ENCODE data around the gene SLC16A12.

The SLC16A12 gene

GRCh38 chr10:89431977-89432376 is 103.4 kb downstream of the SLC16A12 start:
- TF ChIP-seq CTCF (conservative IDR thresholded peaks at IDR 0.05) = no peak
- no peak for TF ChIP-seq ZFX (IDR thresholded peaks at IDR 0.05)
- H3K27ac ChIP-seq = no peak overlapping the region

DNA sequence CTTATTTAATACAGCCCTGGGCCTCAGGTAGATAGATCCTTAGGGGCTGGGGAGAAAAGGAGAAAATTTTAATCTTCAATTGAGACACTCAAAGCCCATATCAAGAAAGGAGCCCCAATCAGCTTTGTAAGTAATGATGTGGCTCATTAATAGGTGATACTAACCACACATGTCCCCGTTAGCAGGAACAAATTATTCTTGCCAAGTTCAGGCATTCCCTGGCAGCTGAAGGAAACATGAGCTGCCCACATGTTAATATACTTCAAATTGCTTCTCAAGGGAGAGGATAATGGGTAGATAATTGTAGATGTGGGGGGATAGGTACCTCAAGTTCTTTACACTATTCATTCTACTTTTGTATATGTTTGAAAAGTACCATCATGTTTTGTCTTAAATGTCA is 106.5 kb downstream of the SLC16A12 start:
- TF ChIP-seq ZFX (IDR thresholded peaks at IDR 0.05) (no peak), CTCF (conservative IDR thresholded peaks at IDR 0.05) (no peak)
- no peak overlapping the region for H3K27ac ChIP-seq

DNA sequence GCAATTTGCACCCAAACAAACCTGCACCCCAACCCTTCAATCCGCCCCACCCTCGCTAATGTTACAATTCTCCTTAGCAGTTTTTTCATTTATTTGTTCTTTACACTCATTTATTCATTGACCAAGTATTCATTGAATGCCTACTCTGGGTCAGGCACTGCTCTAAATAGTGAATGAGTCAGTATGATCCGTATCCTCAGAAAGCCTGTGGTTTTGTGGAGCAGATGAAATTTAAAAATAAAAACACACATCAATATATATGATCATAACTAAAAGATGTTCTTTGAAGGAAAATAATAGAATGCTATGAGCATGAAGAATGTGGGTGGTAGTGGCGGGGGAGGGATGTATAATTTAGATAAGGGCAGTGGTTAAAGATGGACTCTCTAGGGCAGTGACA is 107.8 kb downstream of the SLC16A12 start:
- H3K27ac ChIP-seq = no peak overlapping the region
- no peak for TF ChIP-seq CTCF (conservative IDR thresholded peaks at IDR 0.05)
- TF ChIP-seq ZFX (IDR thresholded peaks at IDR 0.05) = no peak

- TF ChIP-seq ZFX (IDR thresholded peaks at IDR 0.05) (no peak), CTCF (conservative IDR thresholded peaks at IDR 0.05) (peak; percentile 86)
- H3K27ac ChIP-seq = no peak overlapping the region
Measured at GRCh38 chr10:89426230-89426868, 109.0 kb downstream of the SLC16A12 start.

DNA sequence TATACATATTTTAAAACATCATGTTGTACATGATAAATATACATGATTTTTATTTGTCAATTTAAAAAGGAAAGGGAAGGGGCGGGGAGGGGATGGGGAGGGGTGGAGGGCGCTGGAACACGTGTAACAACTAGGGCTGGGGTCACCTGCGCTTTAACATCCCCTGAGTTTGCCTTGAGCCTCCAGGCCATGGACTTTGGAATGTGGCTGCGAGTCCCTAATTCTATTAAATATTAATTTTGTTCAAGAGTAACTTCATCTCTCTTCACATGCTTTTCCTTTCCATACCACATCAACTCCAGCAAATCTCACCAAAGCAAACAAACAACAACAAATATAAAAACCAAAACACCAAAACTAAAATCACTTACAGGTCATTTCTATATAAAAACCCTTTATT is 110.4 kb downstream of the SLC16A12 start:
- H3K27ac ChIP-seq = no peak overlapping the region
- TF ChIP-seq ZFX (IDR thresholded peaks at IDR 0.05) (no peak), CTCF (conservative IDR thresholded peaks at IDR 0.05) (no peak)

DNA sequence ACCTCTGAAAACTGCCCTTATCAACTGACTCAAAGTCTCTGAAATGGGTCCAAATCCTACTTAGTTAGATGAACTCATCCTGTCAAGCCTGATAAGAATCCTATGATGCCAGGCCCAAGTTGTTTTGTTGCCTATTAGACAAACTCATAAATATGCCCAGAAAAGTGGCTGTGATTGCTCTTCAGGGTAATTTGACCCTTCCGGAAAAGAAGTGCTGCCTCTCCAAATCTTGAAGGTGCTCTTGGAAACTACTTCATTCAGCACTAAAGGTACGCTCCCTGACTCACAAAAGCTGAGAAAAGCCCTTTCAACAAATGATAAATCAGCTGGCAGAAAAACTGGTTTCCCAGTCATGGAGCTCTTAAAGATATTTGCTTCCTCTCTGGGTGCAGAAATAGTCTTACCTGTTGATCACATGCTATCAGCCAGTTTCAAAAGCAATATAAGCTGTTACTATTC is 114.3 kb downstream of the SLC16A12 start:
- no peak for TF ChIP-seq CTCF (conservative IDR thresholded peaks at IDR 0.05)
- TF ChIP-seq ZFX (IDR thresholded peaks at IDR 0.05) = no peak
- H3K27ac ChIP-seq = no peak overlapping the region

- no peak overlapping the region for H3K27ac ChIP-seq
- TF ChIP-seq ZFX (IDR thresholded peaks at IDR 0.05) (no peak), CTCF (conservative IDR thresholded peaks at IDR 0.05) (no peak; the same call in 1 of the 2 replicates)
Measured at GRCh38 chr10:89419548-89419947, 115.8 kb downstream of the SLC16A12 start.

Data from C4-2B (cell line).